Gastroesophageal sphincter (tissue), 4 donors: ENCODE measurements around the gene LILRB3. TPM values are rescaled to one million over a fixed set of nuclear protein-coding genes. Genes with fewer than 3 reads are reported as not detected.
"Not testable (repeated sequence)": the region's sequence is repeated elsewhere in the genome, so short reads cannot be mapped to it uniquely, and the experiment has no call there.

ENCODE experiments used
- ATAC-seq: fragments of 150-250 bp; one replicate; pipeline ENCODE4 v1.9.1; 2016; ENCODE audit warnings: mild to moderate bottlenecking, moderate library complexity
- H3K27ac ChIP-seq, 4 donors: fragments of 200-600 bp; sonication (generic) in 3 of 4; 1 replicate in 3 of 4; 2 replicates in 1 of 4; pipeline ENCODE4 v1.5.1; 2016 to 2019
- H3K27me3 ChIP-seq: fragments of 200-600 bp; sonication (generic); one replicate; pipeline ENCODE4 v1.5.1; 2019
- H3K36me3 ChIP-seq, 2 donors: fragments of 200-600 bp; sonication (generic); one replicate each; pipeline ENCODE4 v1.5.1; 2019; ENCODE audit warnings: control low read depth in 1 of 2
- H3K4me1 ChIP-seq, 3 donors: fragments of 200-600 bp; sonication (generic); 1 replicate in 2 of 3; 2 replicates in 1 of 3; pipeline ENCODE4 v1.5.1; 2016 to 2019; ENCODE audit warnings: control low read depth in 2 of 3
- H3K4me3 ChIP-seq, 2 donors: fragments of 200-600 bp; sonication (generic); one replicate each; pipeline ENCODE4 v1.5.1; 2019; ENCODE audit warnings: mild to moderate bottlenecking in 1 of 2, moderate library complexity in 1 of 2
- H3K9me3 ChIP-seq, 3 donors: fragments of 200-600 bp; sonication (generic); one replicate each; pipeline ENCODE4 v1.5.1; 2017 to 2019; ENCODE audit warnings: control low read depth in 2 of 3
- EP300 ChIP-seq: sonication (generic); formaldehyde crosslinking; IDR thresholded peaks from one replicate; pipeline ENCODE4 v1.6.1; 2017; ENCODE audit warnings: antibody characterized with exemption, mild to moderate bottlenecking
- POLR2A ChIP-seq, 2 donors: fragments of 450-650 bp; IDR thresholded peaks; one replicate each; pipeline ENCODE4 v1.6.1; 2017; ENCODE audit warnings: antibody characterized with exemption in 2 of 2, mild to moderate bottlenecking in 2 of 2, moderate library complexity in 1 of 2
- POLR2AphosphoS5 ChIP-seq: sonication (generic); formaldehyde crosslinking; IDR thresholded peaks from one replicate; pipeline ENCODE4 v1.6.1; 2017; ENCODE audit warnings: antibody characterized with exemption
- WGBS, 2 donors: methylation state at CpG; one replicate each; pipeline ENCODE4 v1.1.5; 2018; ENCODE audit warnings: low coverage in 1 of 2; 5-methylcytosine and 5-hydroxymethylcytosine counted together
- total RNA-seq, 4 donors: library from RNA; depleted of rRNA; stranded (reverse); fragments of >200 nt; gene quantifications; one replicate each; pipeline ENCODE4 v1.1.0, GENCODE V29; 2016
- TF ChIP-seq, protein P1 (sequence below), 4 experiments: fragments of 200-600 bp in 2 of 4; fragments of 450-650 bp in 2 of 4; sonication (generic) in 1 of 4; IDR thresholded peaks; one replicate each; pipeline ENCODE4 v1.5.1; 2017 to 2019; ENCODE audit warnings: antibody characterized with exemption in 4 of 4, mild to moderate bottlenecking in 2 of 4, moderate library complexity in 2 of 4

The LILRB3 gene
- total RNA-seq, 4 donors from 2014 or later, result 6.8 to 29.9 (median 21.3) TPM

DNA sequence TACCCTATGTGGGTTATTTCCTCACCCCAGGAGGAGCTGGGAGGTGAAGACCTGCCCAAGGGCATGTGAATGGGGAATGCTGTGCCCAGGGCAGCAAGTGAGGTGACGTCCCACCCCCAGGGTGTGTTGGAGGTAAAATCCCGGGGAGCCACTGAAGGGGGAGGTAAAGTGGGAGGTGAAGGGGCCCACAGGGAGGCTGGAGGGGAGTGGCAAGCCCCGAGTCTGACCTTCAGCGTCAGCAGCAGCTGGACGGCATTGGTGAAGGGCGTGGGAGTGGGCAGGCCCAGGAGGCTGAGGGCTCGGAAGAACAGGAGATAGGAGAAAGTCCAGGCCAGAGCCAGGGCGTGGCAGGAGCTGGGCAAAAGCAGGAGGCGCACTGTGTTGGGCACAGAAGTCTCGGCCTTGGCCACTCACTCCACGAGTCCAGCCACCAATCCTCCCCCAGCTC is 35.8 kb downstream of the LILRB3 start:
- 85 to 93% methylated on average over 6 of the region's 11 CpGs for WGBS, 2 donors
- no peak for TF ChIP-seq EP300
- no peak for TF ChIP-seq POLR2A (IDR thresholded peaks at IDR 0.05)
- no peak for TF ChIP-seq POLR2AphosphoS5
- TF ChIP-seq, protein P1, sequence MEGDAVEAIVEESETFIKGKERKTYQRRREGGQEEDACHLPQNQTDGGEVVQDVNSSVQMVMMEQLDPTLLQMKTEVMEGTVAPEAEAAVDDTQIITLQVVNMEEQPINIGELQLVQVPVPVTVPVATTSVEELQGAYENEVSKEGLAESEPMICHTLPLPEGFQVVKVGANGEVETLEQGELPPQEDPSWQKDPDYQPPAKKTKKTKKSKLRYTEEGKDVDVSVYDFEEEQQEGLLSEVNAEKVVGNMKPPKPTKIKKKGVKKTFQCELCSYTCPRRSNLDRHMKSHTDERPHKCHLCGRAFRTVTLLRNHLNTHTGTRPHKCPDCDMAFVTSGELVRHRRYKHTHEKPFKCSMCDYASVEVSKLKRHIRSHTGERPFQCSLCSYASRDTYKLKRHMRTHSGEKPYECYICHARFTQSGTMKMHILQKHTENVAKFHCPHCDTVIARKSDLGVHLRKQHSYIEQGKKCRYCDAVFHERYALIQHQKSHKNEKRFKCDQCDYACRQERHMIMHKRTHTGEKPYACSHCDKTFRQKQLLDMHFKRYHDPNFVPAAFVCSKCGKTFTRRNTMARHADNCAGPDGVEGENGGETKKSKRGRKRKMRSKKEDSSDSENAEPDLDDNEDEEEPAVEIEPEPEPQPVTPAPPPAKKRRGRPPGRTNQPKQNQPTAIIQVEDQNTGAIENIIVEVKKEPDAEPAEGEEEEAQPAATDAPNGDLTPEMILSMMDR (IDR thresholded peaks at IDR 0.05), result no peak

DNA sequence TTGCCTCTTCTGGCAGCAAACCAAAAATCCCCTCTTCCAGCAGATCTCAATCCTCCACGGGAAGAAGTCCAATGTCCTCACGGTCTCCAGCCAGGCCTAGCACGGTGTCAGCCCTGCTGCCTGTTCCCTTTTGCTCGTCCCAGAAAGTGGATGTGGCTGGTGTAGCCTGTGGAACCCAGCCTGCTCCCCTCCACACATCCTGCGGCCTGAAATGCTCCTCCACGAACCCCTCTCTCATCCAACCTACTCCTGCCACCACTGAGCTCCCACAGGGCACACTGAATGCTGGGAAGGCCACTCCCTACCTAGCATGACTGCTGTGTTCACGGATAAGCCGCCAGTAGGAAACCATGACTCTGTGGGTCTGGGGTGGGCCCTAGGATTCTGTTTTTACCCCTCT is 36.5 kb downstream of the LILRB3 start:
- Histone ChIP-seq H3K9me3 (no peaks in the 10 kb centered on the region), H3K27ac (no peak overlapping the region), H3K4me1 (peaks cover 0 to 16% (median 7%) of the 10 kb centered on the region in 3 donors), H3K36me3 (peaks cover 0 to 23% of the 10 kb centered on the region in 2 donors), H3K4me3 (no peak overlapping the region), H3K27me3 (no peaks in the 10 kb centered on the region)
- TF ChIP-seq POLR2A (IDR thresholded peaks at IDR 0.05) (no peak), POLR2AphosphoS5 (no peak), EP300 (no peak)
- TF ChIP-seq, protein P1 (IDR thresholded peaks at IDR 0.05), result no peak
- no peak for ATAC-seq
- WGBS, 2 donors, result 82 to 89% methylated on average over 5 to 8 of the region's 8 CpGs

More for the DNA sequence above, 35.8 kb downstream of the LILRB3 start:
- Histone ChIP-seq H3K4me3 (no peak overlapping the region), H3K4me1 (peaks cover 0 to 22% (median 12%) of the 10 kb centered on the region in 3 donors), H3K36me3 (peaks cover 0 to 22% of the 10 kb centered on the region in 2 donors), H3K9me3 (no peaks in the 10 kb centered on the region), H3K27me3 (no peaks in the 10 kb centered on the region), H3K27ac (no peak overlapping the region)
- ATAC-seq, result no peak

DNA sequence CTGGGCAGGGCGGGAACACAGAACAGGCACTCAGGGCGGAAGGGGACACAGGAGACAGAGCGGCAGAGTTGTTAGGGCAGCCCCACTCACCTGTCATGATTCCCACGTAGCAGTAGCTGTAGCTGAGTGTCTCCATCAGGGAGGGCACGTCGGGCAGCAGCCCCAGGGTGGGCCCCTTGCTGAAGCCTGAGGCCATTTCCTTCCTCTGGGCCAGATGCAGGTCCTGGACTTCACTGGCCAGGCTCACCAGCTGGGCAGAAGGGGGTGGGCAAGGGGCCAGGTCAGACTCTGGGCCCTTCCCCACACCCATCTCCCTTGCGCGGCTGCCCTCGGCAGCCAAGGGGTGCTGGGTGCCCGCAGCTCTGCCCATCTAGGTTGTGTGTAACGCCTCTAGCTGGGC is 39.4 kb downstream of the LILRB3 start:
- WGBS, 2 donors, result 80 to 100% methylated on average over 1 to 2 of the region's 11 CpGs
- Histone ChIP-seq H3K27ac (no peak overlapping the region), H3K4me3 (no peak overlapping the region), H3K4me1 (peaks cover 0 to 8% (median 4%) of the 10 kb centered on the region in 3 donors), H3K9me3 (no peaks in the 10 kb centered on the region), H3K36me3 (peaks cover 0 to 52% of the 10 kb centered on the region in 2 donors), H3K27me3 (no peaks in the 10 kb centered on the region)
- ATAC-seq, result no peak
- TF ChIP-seq POLR2AphosphoS5, result no peak
- TF ChIP-seq EP300, result no peak
- TF ChIP-seq, protein P1 (IDR thresholded peaks at IDR 0.05), result no peak
- no peak for TF ChIP-seq POLR2A (IDR thresholded peaks at IDR 0.05)

DNA sequence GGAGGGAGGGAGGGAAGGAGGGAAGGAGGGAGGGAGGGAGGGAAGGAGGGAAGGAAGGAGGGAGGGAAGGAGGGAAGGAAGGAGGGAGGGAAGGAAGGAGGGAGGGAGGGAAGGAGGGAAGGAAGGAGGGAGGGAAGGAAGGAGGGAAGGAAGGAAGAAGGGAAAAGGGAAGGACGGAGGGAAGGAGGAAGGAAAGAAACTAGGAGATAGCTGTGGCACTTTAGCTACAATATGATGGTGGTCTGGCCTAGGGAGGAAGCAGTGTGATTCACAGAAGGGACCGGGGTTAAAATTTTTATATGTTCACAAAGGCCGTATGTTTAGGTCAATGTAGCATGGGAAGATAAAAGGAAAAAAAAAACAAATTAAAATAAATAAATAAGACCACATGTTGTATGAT is 40.9 kb downstream of the LILRB3 start:
- H3K27me3 ChIP-seq, H3K27ac ChIP-seq, H3K9me3 ChIP-seq, H3K4me3 ChIP-seq, ATAC-seq, H3K4me1 ChIP-seq: not testable (repeated sequence)
- peaks cover 0 to 55% of the 10 kb centered on the region in 2 donors for H3K36me3 ChIP-seq
- WGBS, 2 donors, result 78 to 79% methylated on average over 3 of the region's 3 CpGs

GRCh38 chr19:54180691-54181091 is 42.1 kb downstream of the LILRB3 start:
- 95% methylated on average over 13 of the region's 37 CpGs; no CpG with 5 or more reads in 1 of the 2 donors for WGBS, 2 donors
- peaks cover 0 to 56% of the 10 kb centered on the region in 2 donors for H3K36me3 ChIP-seq
- no peaks in the 10 kb centered on the region for H3K27me3 ChIP-seq
- ATAC-seq, result no peak
- H3K4me3 ChIP-seq, result no peak overlapping the region
- H3K4me1 ChIP-seq, result no peaks in the 10 kb centered on the region
- no peaks in the 10 kb centered on the region for H3K9me3 ChIP-seq
- no peak for TF ChIP-seq EP300
- TF ChIP-seq POLR2AphosphoS5, result no peak
- TF ChIP-seq, protein P1 (IDR thresholded peaks at IDR 0.05), result no peak
- no peak for TF ChIP-seq POLR2A (IDR thresholded peaks at IDR 0.05)
- no peak overlapping the region for H3K27ac ChIP-seq
